HG03025 (cell line): Measurements from ENCODE around the gene RASL11B.

Experiments used
- ATAC-seq: cut with Tn5 transposase; IDR thresholded peaks from one replicate; pipeline ENCODE4 v1.9.1; 2021; ENCODE audit warnings: mild to moderate bottlenecking, moderate library complexity; ENCODE audit not compliant: unreplicated experiment, low FRiP score

Gene RASL11B

GRCh38 chr4:52911684-52912294 is 49.7 kb downstream of the RASL11B start:
- ATAC-seq = peak; percentile 69

- ATAC-seq = no peak
Measured at GRCh38 chr4:52912608-52913007, 50.5 kb downstream of the RASL11B start.

GRCh38 chr4:52914051-52914605 is 52.0 kb downstream of the RASL11B start:
- no peak for ATAC-seq

GRCh38 chr4:52915191-52915590 is 53.1 kb downstream of the RASL11B start:
- no peak for ATAC-seq

GRCh38 chr4:52915730-52916300 is 53.7 kb downstream of the RASL11B start:
- no peak for ATAC-seq
